Measurements from ENCODE around the gene ABHD6.

DNA sequence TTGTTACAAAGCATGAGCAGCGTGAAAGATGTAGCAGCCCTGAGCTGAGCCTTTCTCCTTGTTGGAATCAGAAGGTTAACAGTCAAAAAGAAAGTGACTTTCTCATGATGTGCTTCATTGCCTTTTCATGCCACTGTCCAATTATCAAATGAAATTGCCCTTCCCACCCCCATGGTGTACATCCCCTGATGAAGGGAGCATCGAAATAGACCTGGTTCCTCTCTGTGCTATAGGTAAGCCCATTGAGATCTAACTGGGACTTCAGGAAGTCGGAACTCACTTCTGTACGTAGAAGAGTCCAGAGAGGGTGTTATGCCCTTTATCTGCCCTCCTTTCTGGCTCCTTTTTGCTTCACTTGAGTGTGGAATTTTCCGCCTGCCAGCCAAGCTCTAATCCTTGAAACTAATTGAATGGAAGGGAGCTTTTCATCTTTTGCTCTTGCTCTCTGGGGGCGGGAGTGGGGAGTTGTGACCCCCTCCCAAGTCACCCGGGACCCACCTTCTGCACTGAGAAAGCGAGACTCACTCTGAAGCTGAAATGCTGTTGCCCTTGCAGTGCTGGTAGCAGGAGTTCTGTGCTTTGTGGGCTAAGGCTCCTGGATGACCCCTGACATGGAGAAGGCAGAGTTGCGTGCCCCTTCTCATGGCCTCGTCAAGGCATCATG lies 20.9 kb downstream of the ABHD6 start:
- no peak for TF ChIP-seq EZH2 (IDR thresholded peaks at IDR 0.05)
- TF ChIP-seq, protein P1, sequence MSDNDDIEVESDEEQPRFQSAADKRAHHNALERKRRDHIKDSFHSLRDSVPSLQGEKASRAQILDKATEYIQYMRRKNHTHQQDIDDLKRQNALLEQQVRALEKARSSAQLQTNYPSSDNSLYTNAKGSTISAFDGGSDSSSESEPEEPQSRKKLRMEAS (IDR thresholded peaks at IDR 0.05): no peak
- TF ChIP-seq CEBPB (IDR thresholded peaks at IDR 0.05; ENCODE audit: low read depth): no peak
- TF ChIP-seq POLR2A (IDR thresholded peaks at IDR 0.05; ENCODE audit: borderline replicate concordance, extremely low read depth, insufficient read depth, insufficient read length): no peak
- TF ChIP-seq, protein P2, sequence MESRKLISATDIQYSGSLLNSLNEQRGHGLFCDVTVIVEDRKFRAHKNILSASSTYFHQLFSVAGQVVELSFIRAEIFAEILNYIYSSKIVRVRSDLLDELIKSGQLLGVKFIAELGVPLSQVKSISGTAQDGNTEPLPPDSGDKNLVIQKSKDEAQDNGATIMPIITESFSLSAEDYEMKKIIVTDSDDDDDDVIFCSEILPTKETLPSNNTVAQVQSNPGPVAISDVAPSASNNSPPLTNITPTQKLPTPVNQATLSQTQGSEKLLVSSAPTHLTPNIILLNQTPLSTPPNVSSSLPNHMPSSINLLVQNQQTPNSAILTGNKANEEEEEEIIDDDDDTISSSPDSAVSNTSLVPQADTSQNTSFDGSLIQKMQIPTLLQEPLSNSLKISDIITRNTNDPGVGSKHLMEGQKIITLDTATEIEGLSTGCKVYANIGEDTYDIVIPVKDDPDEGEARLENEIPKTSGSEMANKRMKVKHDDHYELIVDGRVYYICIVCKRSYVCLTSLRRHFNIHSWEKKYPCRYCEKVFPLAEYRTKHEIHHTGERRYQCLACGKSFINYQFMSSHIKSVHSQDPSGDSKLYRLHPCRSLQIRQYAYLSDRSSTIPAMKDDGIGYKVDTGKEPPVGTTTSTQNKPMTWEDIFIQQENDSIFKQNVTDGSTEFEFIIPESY (IDR thresholded peaks at IDR 0.05; ENCODE audit: extremely low read depth, insufficient replicate concordance, low read length): no peak
- TF ChIP-seq, protein P3, sequence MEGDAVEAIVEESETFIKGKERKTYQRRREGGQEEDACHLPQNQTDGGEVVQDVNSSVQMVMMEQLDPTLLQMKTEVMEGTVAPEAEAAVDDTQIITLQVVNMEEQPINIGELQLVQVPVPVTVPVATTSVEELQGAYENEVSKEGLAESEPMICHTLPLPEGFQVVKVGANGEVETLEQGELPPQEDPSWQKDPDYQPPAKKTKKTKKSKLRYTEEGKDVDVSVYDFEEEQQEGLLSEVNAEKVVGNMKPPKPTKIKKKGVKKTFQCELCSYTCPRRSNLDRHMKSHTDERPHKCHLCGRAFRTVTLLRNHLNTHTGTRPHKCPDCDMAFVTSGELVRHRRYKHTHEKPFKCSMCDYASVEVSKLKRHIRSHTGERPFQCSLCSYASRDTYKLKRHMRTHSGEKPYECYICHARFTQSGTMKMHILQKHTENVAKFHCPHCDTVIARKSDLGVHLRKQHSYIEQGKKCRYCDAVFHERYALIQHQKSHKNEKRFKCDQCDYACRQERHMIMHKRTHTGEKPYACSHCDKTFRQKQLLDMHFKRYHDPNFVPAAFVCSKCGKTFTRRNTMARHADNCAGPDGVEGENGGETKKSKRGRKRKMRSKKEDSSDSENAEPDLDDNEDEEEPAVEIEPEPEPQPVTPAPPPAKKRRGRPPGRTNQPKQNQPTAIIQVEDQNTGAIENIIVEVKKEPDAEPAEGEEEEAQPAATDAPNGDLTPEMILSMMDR (IDR thresholded peaks at IDR 0.05 in 2 of 3, conservative IDR thresholded peaks at IDR 0.05 in 1 of 3; ENCODE audit: borderline replicate concordance in 1 of 3, insufficient read depth in 1 of 3, low read depth in 2 of 3, low read length in 2 of 3): no peak
- TF ChIP-seq RAD21 (IDR thresholded peaks at IDR 0.05; ENCODE audit: low read depth): no peak
- no peak for TF ChIP-seq ZNF274 (IDR thresholded peaks at IDR 0.05; ENCODE audit: low read depth, low read length)
- no peak for TF ChIP-seq POLR2AphosphoS5 (IDR thresholded peaks at IDR 0.05; ENCODE audit: low read depth, low read length)
- no peak for TF ChIP-seq SIN3A (IDR thresholded peaks at IDR 0.05; ENCODE audit: low read depth)
- no peak for TF ChIP-seq JUND (IDR thresholded peaks at IDR 0.05)
- TF ChIP-seq TCF7L2 (IDR thresholded peaks at IDR 0.05; ENCODE audit: borderline replicate concordance, extremely low read depth, insufficient read depth, insufficient read length): no peak
